Activated CD4-positive, alpha-beta T cell treated with anti-CD3 and anti-CD28 coated beads for 36 hours (primary cell): ENCODE data around the gene E2F4. TPM values are rescaled to one million over a fixed set of nuclear protein-coding genes. Genes with fewer than 3 reads are reported as not detected.

ENCODE experiments used
- ATAC-seq: fragments of 200-7000 bp; cut with Tn5 transposase; one replicate; pipeline ENCODE4 v1.10.0; 2021; ENCODE audit warnings: mild to moderate bottlenecking, moderate library complexity
- CTCF ChIA-PET: fragments of 350-600 bp; sonication (Branson Sonifier 250); formaldehyde crosslinking; loops from one replicate; lab custom pipeline; 2021; ENCODE audit warnings: antibody characterized with exemption; lab: Charles Lee
- POLR2A ChIA-PET: fragments of 350-600 bp; sonication (Branson Sonifier 250); formaldehyde crosslinking; loops from one replicate; lab custom pipeline; 2021; ENCODE audit warnings: antibody characterized with exemption, inconsistent platforms; lab: Charles Lee
- DNase-seq: peaks from one replicate; pipeline ENCODE4 v3.0.0-alpha.2; 2020
- H3K27ac Mint-ChIP-seq: one replicate; pipeline ENCODE4 v1.8.0; 2021; ENCODE audit warnings: mixed read lengths
- H3K27me3 Mint-ChIP-seq: one replicate; pipeline ENCODE4 v1.8.0; 2021; ENCODE audit warnings: mixed read lengths
- H3K36me3 Mint-ChIP-seq: one replicate; pipeline ENCODE4 v1.8.0; 2021; ENCODE audit warnings: low read depth, mixed read lengths
- H3K4me1 Mint-ChIP-seq: one replicate; pipeline ENCODE4 v1.8.0; 2021; ENCODE audit warnings: mixed read lengths
- H3K4me3 Mint-ChIP-seq: one replicate; pipeline ENCODE4 v1.8.0; 2021; ENCODE audit warnings: mild to moderate bottlenecking, moderate library complexity, mixed read lengths
- H3K9me3 Mint-ChIP-seq: one replicate; pipeline ENCODE4 v1.8.0; 2021; ENCODE audit warnings: low read depth, mixed read lengths
- intact Hi-C, 2 experiments: fragments of 100-400 bp; cut with DNase I in 1 of 2; cut with micrococcal nuclease in 1 of 2; formaldehyde crosslinking; loops; one replicate each; pipeline versions ENCODE4 v1.14.2 to v1.15.1; 2022 to 2024; cut with DNase I, micrococcal nuclease
- total RNA-seq, 2 experiments: library from RNA; stranded (reverse); gene quantifications; one replicate each; pipeline ENCODE4 v1.2.3, GENCODE V29; 2021

The E2F4 gene
- total RNA-seq, 2 experiments from 2014 or later, result 91.4 to 110 TPM

DNA sequence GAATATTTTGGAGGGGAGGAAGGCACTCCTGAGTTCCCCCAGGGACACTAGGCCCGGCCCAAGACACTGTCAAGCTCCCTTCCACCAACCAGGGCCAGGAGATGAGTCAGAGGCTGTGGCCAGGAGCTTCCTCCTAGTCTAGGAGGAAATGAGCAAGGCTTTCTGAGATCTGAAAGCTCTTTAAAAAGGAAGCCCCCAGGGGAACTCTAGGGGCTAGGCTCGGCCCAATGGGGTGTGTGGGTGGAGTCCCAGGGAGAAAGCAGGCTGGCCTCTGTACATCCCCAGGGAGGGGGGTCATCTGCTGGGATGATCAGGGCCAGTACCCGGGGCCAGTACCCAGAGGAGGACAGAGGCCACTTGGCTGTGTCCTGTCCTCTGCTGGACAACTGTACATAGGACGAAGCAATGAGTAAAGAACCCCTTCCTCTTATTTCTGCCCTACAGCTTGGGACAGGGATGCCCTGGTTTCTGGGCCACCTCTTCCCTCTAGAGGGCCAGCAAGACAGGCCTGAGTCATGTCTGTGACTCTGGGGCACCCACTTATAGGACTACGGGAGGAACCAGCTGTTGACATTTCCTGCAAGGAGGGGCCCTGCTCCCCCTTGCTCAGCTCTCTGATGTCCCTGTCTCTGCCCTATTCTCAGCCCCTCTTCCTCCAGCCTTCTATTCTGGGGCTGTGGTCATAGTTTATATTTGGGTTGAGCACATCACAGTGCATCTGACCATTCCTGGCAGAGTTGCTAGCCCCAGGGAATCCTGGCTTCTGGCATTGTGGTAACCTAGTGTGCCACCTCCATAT is 52.6 kb downstream of the E2F4 start:
- ChIA-PET CTCF (interaction anchor here (0.6 to 1.7 kb wide), 18 partner anchors 9 to 670 kb away, joined by 3 to 7 read pairs (median 4); partner anchors contain the start of genes FBXL8, PLEKHG4, TMEM208 and TRADD), POLR2A (interaction anchor here (0.5 to 1.5 kb wide), 8 partner anchors 8 to 1022 kb away, joined by 3 to 15 read pairs (median 3); partner anchors contain the start of gene TMEM208)
- no peaks in the 10 kb centered on the region for H3K9me3 Mint-ChIP-seq
- peak; percentile 91 for DNase-seq
- peaks cover 51% of the 10 kb centered on the region for H3K4me1 Mint-ChIP-seq
- intact Hi-C loops, result loop anchor here (1.0 to 10.0 kb wide), 9 partner anchors 8 to 840 kb away; partner anchors contain the start of genes ACD (in 1 of the 2), DYNC1LI2 (in 1 of the 2), E2F4 (in 1 of the 2) and NFATC3 (in 1 of the 2)
- peaks cover 3% of the 10 kb centered on the region for H3K27me3 Mint-ChIP-seq
- peak overlapping the region; percentile 91 for H3K27ac Mint-ChIP-seq
- peaks cover 4% of the 10 kb centered on the region for H3K36me3 Mint-ChIP-seq
- peak overlapping the region; percentile 87 for H3K4me3 Mint-ChIP-seq
- ATAC-seq, result peak; percentile 74

- no peak for DNase-seq
- Mint-ChIP-seq H3K27me3 (peaks cover 9% of the 10 kb centered on the region), H3K36me3 (peaks cover 4% of the 10 kb centered on the region), H3K4me1 (peaks cover 57% of the 10 kb centered on the region), H3K4me3 (peak overlapping the region; percentile 87), H3K27ac (peak overlapping the region; percentile 91), H3K9me3 (no peaks in the 10 kb centered on the region)
- ChIA-PET CTCF (interaction anchor here (0.6 to 1.7 kb wide), 10 partner anchors 9 to 299 kb away, joined by 3 to 7 read pairs (median 4); partner anchors contain the start of genes FBXL8, TMEM208 and TRADD), POLR2A (interaction anchor here (0.8 to 1.5 kb wide), 3 partner anchors 14 to 133 kb away, joined by 4 to 15 read pairs (median 4); partner anchors contain the start of gene TMEM208)
- intact Hi-C loops, result loop anchor here (2.0 to 10.0 kb wide), 5 partner anchors 136 to 840 kb away; partner anchors contain the start of genes ACD (in 1 of the 2), DYNC1LI2 (in 1 of the 2), NFATC3 (in 1 of the 2) and PARD6A (in 1 of the 2)
- no peak for ATAC-seq
Observed at GRCh38 chr16:67245186-67245585, 53.2 kb downstream of the E2F4 start.

- peaks cover 4% of the 10 kb centered on the region for H3K36me3 Mint-ChIP-seq
- no peaks in the 10 kb centered on the region for H3K9me3 Mint-ChIP-seq
- peak overlapping the region; percentile 87 for H3K4me3 Mint-ChIP-seq
- DNase-seq, result no peak
- intact Hi-C loops, result loop anchor here (1.0 to 10.0 kb wide), 6 partner anchors 34 to 839 kb away; partner anchors contain the start of genes ACD (in 1 of the 2), DYNC1LI2 (in 1 of the 2), NFATC3 (in 1 of the 2) and PARD6A (in 1 of the 2)
- H3K27ac Mint-ChIP-seq, result peak overlapping the region; percentile 91
- H3K4me1 Mint-ChIP-seq, result peaks cover 60% of the 10 kb centered on the region
- ChIA-PET CTCF (interaction anchor here (0.6 to 1.7 kb wide), 5 partner anchors 15 to 299 kb away, joined by 3 to 5 read pairs (median 4); partner anchors contain the start of genes FBXL8 and TRADD), POLR2A (no interaction called here)
- no peak for ATAC-seq
- H3K27me3 Mint-ChIP-seq, result peaks cover 11% of the 10 kb centered on the region
Observed at GRCh38 chr16:67245674-67246080, 53.7 kb downstream of the E2F4 start.

GRCh38 chr16:67246081-67246755 is 54.3 kb downstream of the E2F4 start:
- no peak for ATAC-seq
- DNase-seq, result peak; percentile 77
- POLR2A ChIA-PET, result interaction anchor here (2.1 kb wide), 1 partner anchor 19 kb away, joined by 9 read pairs; the partner anchor contains the start of gene TMEM208

GRCh38 chr16:67246756-67247191 is 54.8 kb downstream of the E2F4 start:
- POLR2A ChIA-PET, result interaction anchor here (0.6 to 2.1 kb wide), 3 partner anchors 14 to 89 kb away, joined by 5 to 9 read pairs (median 6); partner anchors contain the start of gene TMEM208
- no peak for ATAC-seq

More at GRCh38 chr16:67246081-67246755, 54.3 kb downstream of the E2F4 start:
- Mint-ChIP-seq H3K36me3 (peaks cover 4% of the 10 kb centered on the region), H3K27ac (peak overlapping the region; percentile 85), H3K27me3 (peaks cover 11% of the 10 kb centered on the region), H3K4me3 (peak overlapping the region; percentile 87), H3K9me3 (no peaks in the 10 kb centered on the region), H3K4me1 (peaks cover 58% of the 10 kb centered on the region)
- intact Hi-C loops, result loop anchor here (1.0 to 10.0 kb wide), 4 partner anchors 33 to 691 kb away; partner anchors contain the start of genes ACD (in 1 of the 2), DYNC1LI2 (in 1 of the 2), PARD6A (in 1 of the 2) and PLEKHG4 (in 1 of the 2)
- CTCF ChIA-PET, result interaction anchor here (1.6 kb wide), 1 partner anchor 15 kb away, joined by 4 read pairs; no protein-coding TSS in a partner anchor

DNA sequence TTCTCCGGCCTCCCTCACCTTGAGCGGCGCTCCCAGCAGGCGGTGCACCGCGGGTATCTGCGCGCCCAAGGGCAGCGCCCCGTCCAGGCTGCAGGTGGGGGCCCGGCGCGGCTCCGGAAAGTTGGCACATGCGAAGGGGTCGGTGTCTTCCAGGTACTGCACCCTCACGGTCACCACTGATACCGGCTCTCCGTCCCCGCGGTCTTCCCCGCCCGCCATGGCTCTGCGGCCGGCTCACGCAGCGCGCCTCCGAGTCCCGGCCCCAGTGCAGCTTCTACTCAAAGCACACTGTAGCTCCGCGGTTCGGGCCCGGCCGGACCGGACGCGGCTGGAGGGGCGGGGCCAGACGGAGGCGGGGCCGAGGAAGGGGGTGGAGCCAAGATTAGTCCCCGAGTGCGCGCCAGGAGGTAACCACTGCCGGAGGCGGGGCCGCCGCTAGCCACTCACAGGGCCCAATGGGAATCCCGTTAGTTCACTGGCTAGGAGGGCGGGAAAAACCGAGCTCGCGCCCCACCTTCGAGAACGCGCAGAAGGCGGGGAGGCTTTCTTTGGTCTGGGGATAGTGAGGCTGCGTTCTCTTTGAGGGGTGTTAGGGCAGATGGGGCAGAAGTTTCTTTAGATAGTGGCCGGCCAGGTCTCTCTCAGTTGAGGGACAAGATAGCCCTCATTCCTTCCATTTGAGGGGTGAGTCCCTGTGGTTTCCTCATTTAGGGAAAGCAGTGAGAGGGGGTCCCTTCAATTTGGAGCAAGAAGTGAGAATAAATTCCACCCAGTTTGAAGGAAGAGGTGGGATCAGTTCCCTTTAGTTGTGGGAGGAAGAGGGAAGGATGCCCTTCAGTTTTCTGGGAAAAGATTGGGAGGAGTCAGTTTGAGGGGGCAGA is 55.5 kb downstream of the E2F4 start, which contains the start of gene FHOD1:
TSS of gene FHOD1 (minus strand) at position 290 of the 881 bp plus-strand sequence. CDS start at position 219, 71 bp downstream.
- POLR2A ChIA-PET, result interaction anchor here (0.6 to 2.1 kb wide), 4 partner anchors 15 to 89 kb away, joined by 4 to 9 read pairs (median 6); partner anchors contain the start of gene TMEM208

More at GRCh38 chr16:67246756-67247191, 54.8 kb downstream of the E2F4 start:
- Mint-ChIP-seq H3K27me3 (peaks cover 11% of the 10 kb centered on the region), H3K4me1 (peaks cover 53% of the 10 kb centered on the region), H3K4me3 (peak overlapping the region; percentile 87), H3K36me3 (peaks cover 4% of the 10 kb centered on the region), H3K9me3 (no peaks in the 10 kb centered on the region), H3K27ac (peak overlapping the region; percentile 85)
- DNase-seq, result no peak
- CTCF ChIA-PET, result interaction anchor here (1.2 kb wide), 2 partner anchors 62 to 92 kb away, joined by 3 read pairs; no protein-coding TSS in a partner anchor
- intact Hi-C loops, result loop anchor here (1.0 to 10.0 kb wide), 14 partner anchors 10 to 691 kb away; partner anchors contain the start of genes ACD (in 2 of the 2), PARD6A (in 2 of the 2), PLEKHG4 (in 2 of the 2) and ATP6V0D1 (in 1 of the 2)

GRCh38 chr16:67248073-67248400 is 56.1 kb downstream of the E2F4 start:
- Mint-ChIP-seq H3K4me3 (peak overlapping the region; percentile 87), H3K27ac (peak overlapping the region; percentile 79), H3K9me3 (no peaks in the 10 kb centered on the region), H3K27me3 (peaks cover 11% of the 10 kb centered on the region), H3K36me3 (peaks cover 4% of the 10 kb centered on the region), H3K4me1 (peaks cover 49% of the 10 kb centered on the region)
- POLR2A ChIA-PET, result interaction anchor here (0.6 to 2.1 kb wide), 3 partner anchors 15 to 21 kb away, joined by 3 to 9 read pairs (median 6); partner anchors contain the start of gene TMEM208
- DNase-seq, result no peak
- ATAC-seq, result no peak
- intact Hi-C loops, result loop anchor here (5.0 to 10.0 kb wide), 3 partner anchors 414 to 689 kb away; partner anchors contain the start of genes ACD (in 1 of the 2), DYNC1LI2 (in 1 of the 2), PARD6A (in 1 of the 2) and PSMB10 (in 1 of the 2)
- CTCF ChIA-PET, result interaction anchor here (0.6 to 1.4 kb wide), 16 partner anchors 8 to 230 kb away, joined by 3 to 5 read pairs (median 3); partner anchors contain the start of genes B3GNT9, HSD11B2, KCTD19 and LRRC36

More for the DNA sequence above, 55.5 kb downstream of the E2F4 start, which contains the start of gene FHOD1:
- peak; percentile 99 for DNase-seq
- Mint-ChIP-seq H3K27ac (peak within 1 kb of the TSS; percentile 85), H3K4me1 (peaks cover 52% of the 10 kb centered on the region), H3K36me3 (peaks cover 4% of the 10 kb centered on the region), H3K4me3 (peak within 1 kb of the TSS; percentile 87), H3K27me3 (peaks cover 11% of the 10 kb centered on the region), H3K9me3 (no peaks in the 10 kb centered on the region)
- CTCF ChIA-PET, result interaction anchor here (0.6 to 1.4 kb wide), 12 partner anchors 9 to 158 kb away, joined by 3 to 5 read pairs (median 3); partner anchors contain the start of genes B3GNT9, KCTD19 and LRRC36
- ATAC-seq, result peak; percentile 74
- intact Hi-C loops, result loop anchor here (1.0 to 10.0 kb wide), 14 partner anchors 11 to 690 kb away; partner anchors contain the start of genes ACD (in 2 of the 2), PARD6A (in 2 of the 2), ATP6V0D1 (in 1 of the 2) and CBFB (in 1 of the 2)
